ENCODE measurements around the gene SKA1. TPM values are rescaled to one million over a fixed set of nuclear protein-coding genes. Genes with fewer than 3 reads are reported as not detected.

Gene SKA1
- total and polyA plus RNA-seq, 3 donors from 2014 or later: 5.5 to 11.9 (median 6.6) TPM

DNA sequence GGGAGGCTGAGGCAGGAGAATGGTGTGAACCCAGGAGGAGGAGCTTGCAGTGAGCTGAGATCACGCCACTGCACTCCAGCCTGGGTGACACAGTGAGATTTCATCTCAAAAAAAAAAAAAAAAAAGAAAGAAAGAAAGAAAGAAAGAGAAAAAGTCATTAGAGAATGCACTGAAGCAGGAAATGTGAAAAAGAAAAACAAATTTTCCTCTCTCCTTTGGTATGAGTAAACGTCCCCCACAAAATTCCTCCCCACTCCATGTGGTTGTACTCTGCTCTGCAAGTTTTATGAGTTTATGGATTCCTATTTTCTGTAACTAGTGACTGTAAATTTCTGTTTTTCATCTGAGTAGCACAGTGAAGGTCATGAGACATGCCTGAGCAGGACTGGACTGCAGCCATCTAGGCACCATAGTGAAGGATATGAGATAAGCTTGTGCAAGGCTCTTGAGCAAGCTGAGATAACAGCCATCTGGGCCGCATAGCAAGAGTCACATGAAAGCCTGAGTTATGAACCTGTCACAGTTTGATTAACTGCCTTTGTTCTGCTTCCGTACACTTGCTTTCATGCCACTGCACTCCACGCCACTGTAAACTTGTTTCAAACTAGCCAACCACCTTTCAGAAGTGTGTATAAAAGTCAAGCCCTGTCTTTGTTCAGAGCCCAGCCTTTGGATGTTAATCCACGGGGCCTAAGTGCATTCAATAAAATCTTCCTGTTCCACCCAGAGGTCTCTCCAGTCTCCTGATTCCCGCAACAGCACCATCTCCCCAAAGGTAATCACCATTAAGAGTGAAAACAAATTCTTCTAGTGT is 50.2 kb downstream of the SKA1 start:
- 41 to 45% methylated on average over 7 of the region's 7 CpGs for WGBS, 2 donors
- intact Hi-C loops (cut with DNase I; ENCODE audit: low total_unique reads): no loop called here

DNA sequence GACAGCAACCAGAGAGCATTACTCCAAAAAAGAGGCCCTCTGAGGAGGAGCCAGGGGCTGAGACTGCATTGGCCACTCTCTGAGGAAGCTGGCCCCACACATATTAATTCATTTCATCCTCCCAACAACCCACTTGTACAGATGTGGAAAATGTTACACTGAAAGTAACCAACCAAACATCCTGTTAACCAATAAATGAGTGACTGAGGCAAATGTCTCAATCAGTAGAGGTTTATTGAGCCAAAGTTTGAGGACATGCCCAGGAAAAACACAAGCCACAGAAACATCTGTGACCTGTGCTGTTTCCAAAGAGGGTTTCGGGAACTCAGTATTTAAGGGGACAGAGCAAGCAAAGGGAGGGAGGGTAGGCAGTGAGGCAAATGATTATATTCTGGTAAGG is 53.0 kb downstream of the SKA1 start:
- 66 to 69% methylated on average over 1 of the region's 1 CpG for WGBS, 2 donors
- no peaks in the 10 kb centered on the region for H3K9me3 ChIP-seq
- H3K4me3 ChIP-seq: no peak overlapping the region
- H3K36me3 ChIP-seq (ENCODE audit: low read depth, missing control alignments): no peaks in the 10 kb centered on the region
- DNase-seq: no peak
- intact Hi-C loops (cut with DNase I; ENCODE audit: low total_unique reads): no loop called here
- no peaks in the 10 kb centered on the region for H3K4me1 ChIP-seq
- TF ChIP-seq, protein P1, sequence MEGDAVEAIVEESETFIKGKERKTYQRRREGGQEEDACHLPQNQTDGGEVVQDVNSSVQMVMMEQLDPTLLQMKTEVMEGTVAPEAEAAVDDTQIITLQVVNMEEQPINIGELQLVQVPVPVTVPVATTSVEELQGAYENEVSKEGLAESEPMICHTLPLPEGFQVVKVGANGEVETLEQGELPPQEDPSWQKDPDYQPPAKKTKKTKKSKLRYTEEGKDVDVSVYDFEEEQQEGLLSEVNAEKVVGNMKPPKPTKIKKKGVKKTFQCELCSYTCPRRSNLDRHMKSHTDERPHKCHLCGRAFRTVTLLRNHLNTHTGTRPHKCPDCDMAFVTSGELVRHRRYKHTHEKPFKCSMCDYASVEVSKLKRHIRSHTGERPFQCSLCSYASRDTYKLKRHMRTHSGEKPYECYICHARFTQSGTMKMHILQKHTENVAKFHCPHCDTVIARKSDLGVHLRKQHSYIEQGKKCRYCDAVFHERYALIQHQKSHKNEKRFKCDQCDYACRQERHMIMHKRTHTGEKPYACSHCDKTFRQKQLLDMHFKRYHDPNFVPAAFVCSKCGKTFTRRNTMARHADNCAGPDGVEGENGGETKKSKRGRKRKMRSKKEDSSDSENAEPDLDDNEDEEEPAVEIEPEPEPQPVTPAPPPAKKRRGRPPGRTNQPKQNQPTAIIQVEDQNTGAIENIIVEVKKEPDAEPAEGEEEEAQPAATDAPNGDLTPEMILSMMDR (IDR thresholded peaks at IDR 0.05): no peak
- TF ChIP-seq POLR2A (IDR thresholded peaks at IDR 0.05): no peak
- no peaks in the 10 kb centered on the region for H3K27me3 ChIP-seq
- H3K27ac ChIP-seq: no peak overlapping the region

More for the DNA sequence above, 50.2 kb downstream of the SKA1 start:
- Histone ChIP-seq H3K27ac (peak overlapping the region; percentile 26 to 57), H3K4me3 (no peak overlapping the region), H3K4me1 (no peaks in the 10 kb centered on the region), H3K36me3 (ENCODE audit: low read depth, missing control alignments) (no peaks in the 10 kb centered on the region), H3K9me3 (no peaks in the 10 kb centered on the region), H3K27me3 (no peaks in the 10 kb centered on the region)
- peak; percentile 93 for DNase-seq
- TF ChIP-seq, protein P1 (IDR thresholded peaks at IDR 0.05): no peak
- TF ChIP-seq POLR2A (IDR thresholded peaks at IDR 0.05): no peak

DNA sequence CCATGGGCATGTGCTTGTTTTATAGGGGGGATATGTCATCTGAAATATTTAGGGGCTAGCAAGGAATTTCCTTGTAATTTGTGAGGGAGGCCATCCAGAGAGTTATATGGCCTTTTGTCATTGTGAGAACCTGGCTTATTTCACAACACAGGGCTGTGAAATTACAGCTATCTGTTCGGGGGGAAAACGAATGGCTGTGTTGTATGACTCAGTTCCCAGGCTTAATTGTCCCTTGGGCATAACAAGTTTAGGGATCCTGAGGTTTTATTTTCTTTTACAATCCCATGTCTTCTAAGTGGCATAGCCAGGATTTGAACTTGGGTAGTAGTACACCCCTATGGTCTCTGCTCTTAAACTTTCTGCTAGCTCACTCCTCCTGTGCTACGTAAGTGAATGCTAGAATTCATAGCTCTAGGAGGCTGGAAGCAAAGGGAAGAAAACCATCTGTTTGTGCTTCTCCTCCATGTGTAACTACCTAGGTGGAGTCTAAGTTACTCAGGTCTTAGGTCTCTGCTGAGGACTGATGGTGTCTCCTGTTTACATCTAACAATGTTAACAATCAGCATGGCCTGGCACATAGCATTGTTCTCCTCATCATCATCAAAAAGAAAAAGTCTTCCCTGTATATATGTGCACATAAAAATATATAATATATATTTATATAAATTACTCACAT is 53.8 kb downstream of the SKA1 start:
- intact Hi-C loops (cut with DNase I; ENCODE audit: low total_unique reads): no loop called here
- H3K4me3 ChIP-seq: no peak overlapping the region
- no peaks in the 10 kb centered on the region for H3K4me1 ChIP-seq
- no peak overlapping the region for H3K27ac ChIP-seq
- H3K9me3 ChIP-seq: no peaks in the 10 kb centered on the region
- no peaks in the 10 kb centered on the region for H3K27me3 ChIP-seq
- 68 to 74% methylated on average over 3 of the region's 3 CpGs for WGBS, 2 donors
- no peaks in the 10 kb centered on the region for H3K36me3 ChIP-seq (ENCODE audit: low read depth, missing control alignments)
- no peak for DNase-seq
- no peak for TF ChIP-seq POLR2A (IDR thresholded peaks at IDR 0.05)
- TF ChIP-seq, protein P1 (IDR thresholded peaks at IDR 0.05): no peak

DNA sequence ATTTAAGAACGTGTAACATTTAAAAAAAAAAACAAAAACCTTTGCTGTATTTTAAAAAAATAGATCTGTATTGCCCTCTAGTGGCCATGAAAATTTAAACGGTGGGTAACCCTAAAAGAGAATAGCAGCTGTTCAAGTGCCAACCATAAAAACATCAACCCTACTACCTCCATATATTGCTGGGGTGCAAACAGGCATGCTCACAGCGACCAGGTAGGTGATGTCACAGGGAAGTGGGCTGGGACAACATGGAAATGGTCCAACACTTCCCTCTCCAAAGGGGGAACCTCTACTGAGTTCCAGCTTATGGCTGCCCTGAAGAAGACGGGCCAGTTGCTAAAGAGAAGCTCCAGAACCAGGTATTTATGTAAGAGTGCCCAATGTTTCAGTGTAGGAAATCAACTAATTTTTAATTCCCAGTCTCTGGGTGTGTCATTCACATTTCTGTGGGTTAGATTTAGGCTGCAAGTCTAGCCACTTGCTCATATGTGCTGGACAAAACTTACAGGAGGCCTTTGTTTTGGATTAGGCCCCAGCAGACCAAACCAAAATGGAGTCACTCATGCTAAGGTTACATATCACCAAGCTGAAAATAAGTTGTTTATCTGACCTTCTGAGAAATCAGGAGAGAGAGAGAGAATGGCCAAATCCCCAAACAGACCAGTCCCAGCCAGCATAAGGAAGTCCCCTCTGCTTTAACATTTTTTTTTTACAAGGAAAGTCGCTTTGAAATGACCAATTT is 54.5 kb downstream of the SKA1 start:
- H3K4me3 ChIP-seq: no peak overlapping the region
- no peak overlapping the region for H3K27ac ChIP-seq
- no peaks in the 10 kb centered on the region for H3K4me1 ChIP-seq
- DNase-seq: no peak
- H3K36me3 ChIP-seq (ENCODE audit: low read depth, missing control alignments): no peaks in the 10 kb centered on the region
- no peaks in the 10 kb centered on the region for H3K9me3 ChIP-seq
- WGBS, 2 donors: 43 to 45% methylated on average over 5 of the region's 5 CpGs
- TF ChIP-seq POLR2A (IDR thresholded peaks at IDR 0.05): no peak
- TF ChIP-seq, protein P1 (IDR thresholded peaks at IDR 0.05): peak in 2 of 3 experiments; percentile 38 to 63
- no peaks in the 10 kb centered on the region for H3K27me3 ChIP-seq
- intact Hi-C loops (cut with DNase I; ENCODE audit: low total_unique reads): no loop called here

Data from testis (tissue), 3 donors.